Type B pancreatic cell (in vitro differentiated cells): ENCODE data around the gene BTRC. TPM values are rescaled to one million over a fixed set of nuclear protein-coding genes. Genes with fewer than 3 reads are reported as not detected.

Experiments
- DNase-seq: peaks from one replicate; pipeline ENCODE4 v3.0.0; 2021; ENCODE audit warnings: mixed read lengths; ENCODE audit not compliant: unreplicated experiment; ENCODE audit errors: extremely low spot score
- H3K27ac Mint-ChIP-seq: 2 replicates; pipeline ENCODE4 v1.8.0; 2021; ENCODE audit warnings: mild to moderate bottlenecking, mixed read lengths
- H3K27me3 Mint-ChIP-seq: 2 replicates; pipeline ENCODE4 v1.8.0; 2021; ENCODE audit warnings: mixed read lengths
- H3K36me3 Mint-ChIP-seq: 2 replicates; pipeline ENCODE4 v1.8.0; 2021; ENCODE audit warnings: mixed read lengths
- H3K4me1 Mint-ChIP-seq: one replicate; pipeline ENCODE4 v1.8.0; 2021; ENCODE audit warnings: mixed read lengths; ENCODE audit not compliant: unreplicated experiment
- H3K4me3 Mint-ChIP-seq: 2 replicates; pipeline ENCODE4 v1.8.0; 2021; ENCODE audit warnings: mild to moderate bottlenecking, mixed read lengths
- H3K9me3 Mint-ChIP-seq: 2 replicates; pipeline ENCODE4 v1.8.0; 2021; ENCODE audit warnings: mixed read lengths
- CTCF ChIP-seq: fragments of 200-600 bp; sonication (generic); conservative IDR thresholded peaks from 2 replicates; pipeline ENCODE4 v1.5.0; 2021; ENCODE audit warnings: antibody characterized with exemption, mild to moderate bottlenecking
- total RNA-seq: library from RNA; stranded (reverse); gene quantifications from 2 replicates; pipeline ENCODE4 v1.2.1, GENCODE V29; 2021; ENCODE audit warnings: low replicate concordance

Gene BTRC
- total RNA-seq, 1 donor from 2014 or later = 35.2 TPM

- Mint-ChIP-seq H3K4me1 (no peaks in the 10 kb centered on the region), H3K36me3 (peaks cover 14% of the 10 kb centered on the region), H3K27me3 (peaks cover 7% of the 10 kb centered on the region), H3K9me3 (no peaks in the 10 kb centered on the region), H3K27ac (no peak overlapping the region), H3K4me3 (no peak overlapping the region)
- DNase-seq = no peak
- no peak for TF ChIP-seq CTCF
These were observed 125.0 kb downstream of the BTRC start for GRCh38 chr10:101478956-101479355.

- no peak for DNase-seq
- TF ChIP-seq CTCF = no peak
- peaks cover 30% of the 10 kb centered on the region for H3K27me3 Mint-ChIP-seq
- no peaks in the 10 kb centered on the region for H3K9me3 Mint-ChIP-seq
- peaks cover 14% of the 10 kb centered on the region for H3K36me3 Mint-ChIP-seq
- H3K4me1 Mint-ChIP-seq = peaks cover 9% of the 10 kb centered on the region
- H3K27ac Mint-ChIP-seq = no peak overlapping the region
- no peak overlapping the region for H3K4me3 Mint-ChIP-seq
These were observed 127.3 kb downstream of the BTRC start for GRCh38 chr10:101481256-101481655.

- no peak for TF ChIP-seq CTCF
- DNase-seq = no peak
These were observed 128.6 kb downstream of the BTRC start for GRCh38 chr10:101482568-101482967.

GRCh38 chr10:101484175-101484745 is 130.3 kb downstream of the BTRC start:
- Mint-ChIP-seq H3K4me3 (no peak overlapping the region), H3K4me1 (peaks cover 18% of the 10 kb centered on the region), H3K27ac (no peak overlapping the region), H3K9me3 (no peaks in the 10 kb centered on the region), H3K27me3 (peaks cover 49% of the 10 kb centered on the region), H3K36me3 (peaks cover 14% of the 10 kb centered on the region)
- DNase-seq = no peak
- no peak for TF ChIP-seq CTCF

More at GRCh38 chr10:101482568-101482967, 128.6 kb downstream of the BTRC start:
- peaks cover 40% of the 10 kb centered on the region for H3K27me3 Mint-ChIP-seq
- no peaks in the 10 kb centered on the region for H3K9me3 Mint-ChIP-seq
- H3K4me3 Mint-ChIP-seq = no peak overlapping the region
- peaks cover 14% of the 10 kb centered on the region for H3K4me1 Mint-ChIP-seq
- no peak overlapping the region for H3K27ac Mint-ChIP-seq
- H3K36me3 Mint-ChIP-seq = peaks cover 14% of the 10 kb centered on the region

GRCh38 chr10:101485207-101485606 is 131.2 kb downstream of the BTRC start:
- DNase-seq = no peak
- Mint-ChIP-seq H3K9me3 (no peaks in the 10 kb centered on the region), H3K4me3 (no peak overlapping the region), H3K27ac (no peak overlapping the region), H3K36me3 (peaks cover 14% of the 10 kb centered on the region), H3K4me1 (peaks cover 22% of the 10 kb centered on the region), H3K27me3 (peaks cover 57% of the 10 kb centered on the region)
- TF ChIP-seq CTCF = no peak
